Glomerular endothelial cell (primary cell): ENCODE data around the gene C11orf65. TPM values are rescaled to one million over a fixed set of nuclear protein-coding genes. Genes with fewer than 3 reads are reported as not detected.
A peak's percentile ranks its signal among the peaks of the same experiment; 100 is the strongest.

Source experiments
- DNase-seq: peaks from one replicate; pipeline ENCODE4 v3.0.0-alpha.2; 2011; ENCODE audit warnings: low read depth, low spot score; ENCODE audit errors: extremely low read depth
- total RNA-seq: library from RNA; depleted of rRNA; stranded (reverse); fragments of >200 nt; gene quantifications from 2 replicates; pipeline ENCODE4 v1.2.3, GENCODE V29; 2015

Gene C11orf65
- total RNA-seq, result not detected in 2 replicates

GRCh38 chr11:108467091-108467823, at the start of gene C11orf65:
C11orf65 (minus strand) TSS chr11:108467529; CDS start chr11:108461559, 5,970 bp downstream.
- peak; percentile 89 for DNase-seq

GRCh38 chr11:108516125-108516524, 48.8 kb upstream of the C11orf65 start:
- DNase-seq, result no peak

- DNase-seq, result no peak
Observed at GRCh38 chr11:108512708-108513107, 45.4 kb upstream of the C11orf65 start.

- DNase-seq, result no peak
Observed at GRCh38 chr11:108511851-108512474, 44.6 kb upstream of the C11orf65 start.

- DNase-seq, result no peak
Observed at GRCh38 chr11:108508653-108509593, 41.6 kb upstream of the C11orf65 start.

GRCh38 chr11:108501396-108501795, 34.1 kb upstream of the C11orf65 start:
- no peak for DNase-seq

- DNase-seq, result no peak
Observed at GRCh38 chr11:108500721-108501120, 33.4 kb upstream of the C11orf65 start.

GRCh38 chr11:108500169-108500568, 32.8 kb upstream of the C11orf65 start:
- no peak for DNase-seq

- DNase-seq, result no peak
Observed at GRCh38 chr11:108498816-108499408, 31.6 kb upstream of the C11orf65 start.

- no peak for DNase-seq
Observed at GRCh38 chr11:108498046-108498815, 30.9 kb upstream of the C11orf65 start, which contains the start of gene POGLUT3. POGLUT3 (minus strand) TSS chr11:108498384; CDS start chr11:108498366, 18 bp downstream.

- peak; percentile 96 for DNase-seq
Observed at GRCh38 chr11:108497317-108498045, 30.2 kb upstream of the C11orf65 start.

- DNase-seq, result no peak
Observed at GRCh38 chr11:108496643-108497256, 29.4 kb upstream of the C11orf65 start.

- DNase-seq, result no peak
Observed at GRCh38 chr11:108495326-108495725, 28.0 kb upstream of the C11orf65 start.

GRCh38 chr11:108494182-108494581, 26.9 kb upstream of the C11orf65 start:
- DNase-seq, result no peak

GRCh38 chr11:108491936-108492335, 24.6 kb upstream of the C11orf65 start:
- no peak for DNase-seq

- no peak for DNase-seq
Observed at GRCh38 chr11:108486828-108487227, 19.5 kb upstream of the C11orf65 start.

GRCh38 chr11:108486331-108486730, 19.0 kb upstream of the C11orf65 start:
- DNase-seq, result no peak

- no peak for DNase-seq
Observed at GRCh38 chr11:108483163-108483562, 15.8 kb upstream of the C11orf65 start.
